NOMO-1 (cell line): ENCODE data around the gene COL6A2.

Experiments used
- DNase-seq, 2 experiments: peaks; one replicate each; lab custom pipeline; 2025; ENCODE audit not compliant: unreplicated experiment in 2 of 2; lab: John Stamatoyannopoulos, UW

COL6A2 gene

DNA sequence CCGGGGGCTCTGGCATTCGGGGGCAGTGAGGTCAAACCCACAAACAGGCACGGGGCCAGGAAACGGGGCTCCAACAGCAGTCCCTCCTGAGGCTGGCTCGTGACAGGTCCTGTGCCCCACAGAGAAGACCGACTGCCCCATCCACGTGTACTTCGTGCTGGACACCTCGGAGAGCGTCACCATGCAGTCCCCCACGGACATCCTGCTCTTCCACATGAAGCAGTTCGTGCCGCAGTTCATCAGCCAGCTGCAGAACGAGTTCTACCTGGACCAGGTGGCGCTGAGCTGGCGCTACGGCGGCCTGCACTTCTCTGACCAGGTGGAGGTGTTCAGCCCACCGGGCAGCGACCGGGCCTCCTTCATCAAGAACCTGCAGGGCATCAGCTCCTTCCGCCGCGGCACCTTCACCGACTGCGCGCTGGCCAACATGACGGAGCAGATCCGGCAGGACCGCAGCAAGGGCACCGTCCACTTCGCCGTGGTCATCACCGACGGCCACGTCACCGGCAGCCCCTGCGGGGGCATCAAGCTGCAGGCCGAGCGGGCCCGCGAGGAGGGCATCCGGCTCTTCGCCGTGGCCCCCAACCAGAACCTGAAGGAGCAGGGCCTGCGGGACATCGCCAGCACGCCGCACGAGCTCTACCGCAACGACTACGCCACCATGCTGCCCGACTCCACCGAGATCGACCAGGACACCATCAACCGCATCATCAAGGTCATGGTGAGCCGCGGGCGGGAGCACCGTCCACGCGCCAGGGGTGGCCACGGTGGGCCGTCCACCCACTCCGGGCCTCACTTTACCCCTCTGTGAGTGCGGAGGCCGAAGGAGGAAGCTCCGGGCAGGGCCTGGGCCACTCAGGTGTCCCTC lies 14.2 kb downstream of the COL6A2 start:
- DNase-seq = no peak

GRCh38 chr21:46112725-46113215 lies 14.9 kb downstream of the COL6A2 start:
- DNase-seq = no peak

- no peak for DNase-seq
Observed at GRCh38 chr21:46113497-46114176, 15.7 kb downstream of the COL6A2 start.

GRCh38 chr21:46114963-46115362 lies 17.1 kb downstream of the COL6A2 start:
- DNase-seq = no peak

DNA sequence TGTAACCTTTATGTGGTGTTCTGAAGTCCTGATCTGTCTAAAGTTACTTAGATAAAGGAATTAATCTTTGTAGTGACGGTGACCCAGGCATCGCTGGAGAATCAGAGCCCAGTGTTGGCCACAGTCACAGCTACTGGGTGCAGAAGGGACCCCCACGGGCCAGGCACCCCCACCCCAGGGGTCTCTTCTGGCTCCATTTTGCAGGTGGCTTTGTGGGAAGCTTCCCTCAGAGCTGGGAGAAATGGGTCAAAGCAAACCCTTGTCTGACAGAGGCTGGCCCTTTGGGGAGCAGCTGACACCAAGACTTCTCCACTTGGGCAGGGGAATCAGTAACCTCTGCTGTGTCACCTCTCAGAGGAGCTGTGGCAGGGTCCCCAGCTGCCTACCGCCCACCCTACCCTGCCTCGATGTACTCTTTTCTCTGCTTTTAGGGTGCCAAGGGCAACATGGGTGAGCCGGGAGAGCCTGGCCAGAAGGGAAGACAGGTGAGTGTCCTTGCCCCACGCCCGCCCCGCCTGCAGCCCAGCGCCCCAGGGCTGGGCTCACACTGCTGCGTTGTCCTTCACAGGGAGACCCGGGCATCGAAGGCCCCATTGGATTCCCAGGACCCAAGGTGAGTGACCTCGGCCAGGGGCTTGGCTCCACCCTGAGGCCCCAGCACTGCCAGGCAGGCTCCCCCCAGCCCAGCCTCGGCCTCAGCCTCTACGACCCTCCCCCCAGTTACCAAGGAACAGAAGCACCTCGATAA lies 17.7 kb downstream of the COL6A2 start:
- DNase-seq = no peak

- DNase-seq = no peak
Observed at GRCh38 chr21:46116189-46116775, 18.4 kb downstream of the COL6A2 start.

- no peak for DNase-seq
Observed at GRCh38 chr21:46116776-46117585, 19.1 kb downstream of the COL6A2 start.

DNA sequence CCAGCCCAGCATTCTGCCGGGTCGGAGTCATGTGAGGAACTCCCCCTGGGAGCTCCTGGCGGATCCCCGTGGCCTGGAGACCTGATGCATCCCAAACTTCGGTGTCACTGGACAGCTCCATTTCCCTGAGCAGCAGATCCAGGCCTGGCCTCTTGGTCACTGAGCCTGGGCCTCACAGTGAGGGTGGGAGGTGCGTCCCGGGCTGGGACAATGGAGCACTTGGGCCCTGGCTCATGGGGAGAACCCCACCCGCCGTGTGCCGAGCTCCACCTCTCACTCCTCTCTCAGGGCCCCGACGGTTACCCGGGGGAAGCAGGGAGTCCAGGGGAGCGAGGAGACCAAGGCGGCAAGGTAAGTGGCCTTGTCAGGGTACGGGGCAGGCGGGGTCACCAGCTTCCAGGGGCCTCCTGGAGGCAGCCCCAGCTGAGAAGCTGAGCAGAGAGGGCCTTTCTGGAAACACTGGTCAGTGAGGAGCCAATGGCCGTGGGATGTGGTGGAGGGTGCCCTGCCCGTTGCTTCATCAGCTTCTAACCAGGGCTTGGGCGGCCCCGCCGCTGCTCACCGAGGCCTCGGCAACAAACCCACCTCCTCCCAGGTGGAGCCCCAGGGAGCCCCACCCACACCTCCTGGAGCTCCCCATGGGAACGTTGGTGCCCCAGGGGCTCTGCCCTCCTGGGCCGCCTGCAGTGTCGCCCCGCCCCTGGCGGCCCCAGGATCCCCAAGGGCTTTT lies 19.8 kb downstream of the COL6A2 start:
- no peak for DNase-seq

- DNase-seq = no peak
Observed at GRCh38 chr21:46118316-46119143, 20.6 kb downstream of the COL6A2 start.

DNA sequence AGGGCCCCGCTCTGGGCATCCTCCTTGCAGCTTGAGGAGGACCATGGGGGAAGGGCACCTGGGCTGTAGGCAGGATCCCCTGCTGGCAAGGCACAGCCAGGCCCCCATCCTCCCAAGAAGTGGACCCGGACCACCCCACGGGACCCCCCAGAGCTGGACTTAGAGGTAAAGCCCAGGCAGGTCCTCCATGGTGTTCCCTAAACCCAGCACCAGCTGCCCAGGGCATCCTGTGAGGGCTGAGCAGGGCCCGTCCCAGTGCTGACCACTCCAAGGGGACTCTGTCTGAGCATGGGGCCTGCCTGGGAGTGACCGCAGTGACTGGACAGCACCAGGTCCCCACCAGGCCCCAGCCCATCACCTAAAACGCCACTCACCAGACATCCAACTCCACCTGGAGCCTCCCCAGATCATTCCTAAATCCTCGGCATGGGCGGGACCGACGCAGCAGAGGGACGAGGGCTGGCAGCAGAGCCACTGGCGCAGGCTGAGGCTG lies 21.3 kb downstream of the COL6A2 start:
- DNase-seq = no peak

GRCh38 chr21:46119637-46120271 lies 21.8 kb downstream of the COL6A2 start:
- no peak for DNase-seq

DNA sequence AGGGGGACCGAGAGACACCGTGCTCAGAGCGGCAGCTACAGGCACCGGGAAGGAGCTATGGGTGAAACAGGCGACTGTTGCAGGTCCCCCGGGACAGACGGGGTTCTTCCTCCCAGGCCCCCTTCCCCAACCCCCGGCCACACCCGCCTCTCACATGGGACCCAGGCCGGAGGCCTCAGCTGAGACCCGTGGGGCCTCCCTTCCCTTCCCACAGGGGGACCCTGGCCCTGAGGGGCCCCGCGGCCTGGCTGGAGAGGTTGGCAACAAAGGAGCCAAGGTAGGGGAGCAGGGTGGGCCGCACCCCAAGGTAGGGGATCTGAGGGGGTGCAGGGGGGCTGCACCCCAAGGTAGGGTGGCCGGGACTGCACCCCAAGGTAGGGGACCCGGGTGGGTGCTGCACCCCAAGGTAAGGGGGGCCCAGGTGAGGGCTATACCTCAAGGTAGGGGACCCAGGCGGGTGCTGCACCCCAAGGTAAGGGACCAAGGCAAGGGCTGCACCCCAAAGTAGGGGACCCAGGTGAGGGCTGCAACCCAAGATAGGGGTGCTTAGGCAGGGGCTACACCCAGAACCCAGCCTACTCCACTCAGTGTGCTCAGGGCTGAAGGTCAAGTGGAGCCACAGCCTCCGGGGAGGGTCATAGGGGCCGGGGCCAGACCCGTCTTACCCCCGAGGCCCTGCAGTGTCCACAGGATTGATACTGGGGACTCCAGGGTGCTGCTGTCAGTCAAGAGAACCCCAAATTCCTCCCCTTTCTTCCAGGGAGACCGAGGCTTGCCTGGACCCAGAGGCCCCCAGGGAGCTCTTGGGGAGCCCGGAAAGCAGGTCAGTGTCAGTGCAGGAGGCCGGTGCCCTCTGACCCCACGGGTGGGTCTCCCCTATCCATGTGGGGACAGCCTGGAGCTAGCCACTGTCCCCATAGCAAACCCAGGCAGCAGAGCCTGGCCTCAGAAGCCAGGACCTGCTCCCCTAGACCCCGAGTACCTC lies 22.7 kb downstream of the COL6A2 start:
- DNase-seq = no peak

GRCh38 chr21:46121286-46122221 lies 23.6 kb downstream of the COL6A2 start:
- no peak for DNase-seq

DNA sequence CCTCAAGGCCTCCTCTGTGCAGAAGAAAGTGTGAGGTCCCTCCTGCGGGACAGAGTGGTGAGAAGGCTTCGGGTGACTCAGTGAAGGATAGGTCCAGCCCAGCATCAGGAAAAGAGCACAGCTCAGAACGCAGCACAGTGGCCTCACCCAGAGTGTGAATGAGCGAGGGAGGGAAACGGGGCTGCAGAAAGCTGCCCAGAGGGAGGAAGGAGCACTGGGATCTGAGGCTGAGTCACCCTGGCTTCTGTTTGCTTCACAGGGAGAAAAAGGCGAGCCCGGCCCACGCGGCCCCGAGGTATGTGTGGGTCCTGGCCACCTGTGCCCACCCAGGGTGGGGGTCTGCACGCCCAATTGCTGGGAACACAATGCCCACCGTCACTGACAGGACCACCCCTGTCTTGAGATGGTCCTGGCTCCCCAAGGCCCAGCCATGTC lies 24.3 kb downstream of the COL6A2 start:
- DNase-seq = no peak
